NOMO-1 (cell line): ENCODE measurements around the gene KIAA2012.
A peak's percentile ranks its signal among the peaks of the same experiment; 100 is the strongest.

ENCODE experiments used
- DNase-seq, 2 experiments: peaks; one replicate each; lab custom pipeline; 2025; ENCODE audit not compliant: unreplicated experiment in 2 of 2; lab: John Stamatoyannopoulos, UW

KIAA2012 gene

DNA sequence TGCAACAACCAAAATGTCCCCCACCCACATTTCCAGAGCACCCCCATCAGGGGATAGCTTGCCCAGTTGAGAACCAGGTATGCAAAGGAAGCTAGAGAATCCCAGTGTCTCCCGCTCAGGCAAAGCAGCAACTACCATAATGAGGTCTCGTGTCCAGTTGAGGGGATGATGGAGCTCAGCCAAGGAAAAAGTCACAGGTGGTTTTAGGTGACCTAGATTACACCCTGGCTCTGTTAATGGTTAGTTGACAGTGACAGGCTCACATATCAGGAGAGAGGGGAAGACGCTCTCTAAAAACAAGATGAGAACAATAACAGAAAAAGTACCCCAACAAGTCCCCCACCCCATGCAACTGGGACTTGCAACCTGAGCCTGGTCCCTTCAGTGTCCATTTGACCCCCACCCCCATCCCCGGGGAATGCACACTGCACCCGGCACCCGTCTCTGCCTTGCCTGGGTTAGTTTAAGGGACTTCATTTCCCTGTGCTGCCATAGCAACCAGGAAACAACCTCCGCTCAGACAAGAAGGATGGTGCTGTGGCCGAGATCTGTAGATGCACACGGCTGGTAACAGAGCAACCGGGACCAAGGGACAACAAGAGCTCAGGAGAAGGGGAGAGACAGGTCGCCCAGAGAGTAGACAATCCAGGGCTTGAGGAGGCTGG, at the start of gene KIAA2012:
KIAA2012 (plus strand) TSS at position 519 of the 665 bp plus-strand sequence. CDS start 373 bp downstream, outside the sequence.
- DNase-seq, result no peak

DNA sequence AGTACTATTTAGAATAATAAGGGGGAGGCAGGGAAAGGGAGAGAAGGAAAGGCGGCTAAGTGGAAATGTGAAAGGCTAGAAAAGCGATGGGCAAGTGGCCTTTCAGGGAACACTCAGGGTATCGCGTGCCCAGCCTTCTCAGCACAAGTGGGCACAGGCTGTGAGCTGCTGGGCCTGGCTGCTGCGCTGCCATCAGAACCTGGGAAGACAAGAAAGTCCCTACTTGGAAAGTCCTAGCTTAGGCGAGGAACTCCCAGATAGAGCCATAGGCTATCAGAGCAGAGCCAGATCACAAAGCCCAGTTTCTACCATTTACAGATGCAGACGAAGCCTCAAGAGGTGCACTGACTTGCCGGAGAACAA, 49.2 kb upstream of the KIAA2012 start:
- no peak for DNase-seq

GRCh38 chr2:202024871-202025270, 48.2 kb upstream of the KIAA2012 start:
- no peak for DNase-seq

- no peak for DNase-seq
These were observed 47.2 kb upstream of the KIAA2012 start for GRCh38 chr2:202025816-202026215.

GRCh38 chr2:202026507-202026906, 46.5 kb upstream of the KIAA2012 start:
- no peak for DNase-seq

GRCh38 chr2:202030691-202031090, 42.4 kb upstream of the KIAA2012 start:
- DNase-seq, result no peak

DNA sequence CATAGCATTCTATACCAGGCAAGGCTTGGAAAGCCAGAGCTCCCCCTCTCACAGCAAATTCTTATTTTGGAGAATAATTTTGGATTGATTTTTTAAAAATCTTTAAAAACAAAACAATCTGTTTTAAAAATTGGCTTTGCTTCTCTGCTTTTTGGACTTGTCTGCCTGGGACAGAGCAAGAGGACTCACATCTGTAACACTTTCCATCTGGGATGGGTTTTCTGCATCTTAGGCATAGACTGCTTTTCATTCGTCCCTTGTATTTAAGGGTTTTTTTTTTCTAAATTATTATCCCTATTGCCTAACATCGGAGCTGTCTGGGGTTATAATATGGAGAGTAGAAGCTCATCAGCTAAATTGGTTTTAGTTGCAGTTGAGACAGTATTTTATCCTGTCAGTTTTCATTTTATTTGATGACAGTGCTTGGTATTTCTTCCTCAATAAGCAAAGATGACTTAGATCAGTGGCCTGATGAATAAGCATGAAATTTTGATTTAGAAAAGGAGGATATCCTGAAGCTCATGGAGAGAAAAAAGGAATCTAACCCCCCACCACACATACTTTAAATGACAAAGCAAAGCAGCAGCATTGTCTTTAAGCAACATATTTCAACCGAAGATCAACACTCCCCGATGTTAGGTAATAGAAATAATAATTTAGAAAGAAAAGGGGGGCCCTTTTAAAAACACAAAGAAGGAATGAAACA, 41.7 kb upstream of the KIAA2012 start:
- no peak for DNase-seq

- DNase-seq, result peak in 1 of 2 experiments; percentile 39
These were observed 40.2 kb upstream of the KIAA2012 start for GRCh38 chr2:202032846-202033316.

DNA sequence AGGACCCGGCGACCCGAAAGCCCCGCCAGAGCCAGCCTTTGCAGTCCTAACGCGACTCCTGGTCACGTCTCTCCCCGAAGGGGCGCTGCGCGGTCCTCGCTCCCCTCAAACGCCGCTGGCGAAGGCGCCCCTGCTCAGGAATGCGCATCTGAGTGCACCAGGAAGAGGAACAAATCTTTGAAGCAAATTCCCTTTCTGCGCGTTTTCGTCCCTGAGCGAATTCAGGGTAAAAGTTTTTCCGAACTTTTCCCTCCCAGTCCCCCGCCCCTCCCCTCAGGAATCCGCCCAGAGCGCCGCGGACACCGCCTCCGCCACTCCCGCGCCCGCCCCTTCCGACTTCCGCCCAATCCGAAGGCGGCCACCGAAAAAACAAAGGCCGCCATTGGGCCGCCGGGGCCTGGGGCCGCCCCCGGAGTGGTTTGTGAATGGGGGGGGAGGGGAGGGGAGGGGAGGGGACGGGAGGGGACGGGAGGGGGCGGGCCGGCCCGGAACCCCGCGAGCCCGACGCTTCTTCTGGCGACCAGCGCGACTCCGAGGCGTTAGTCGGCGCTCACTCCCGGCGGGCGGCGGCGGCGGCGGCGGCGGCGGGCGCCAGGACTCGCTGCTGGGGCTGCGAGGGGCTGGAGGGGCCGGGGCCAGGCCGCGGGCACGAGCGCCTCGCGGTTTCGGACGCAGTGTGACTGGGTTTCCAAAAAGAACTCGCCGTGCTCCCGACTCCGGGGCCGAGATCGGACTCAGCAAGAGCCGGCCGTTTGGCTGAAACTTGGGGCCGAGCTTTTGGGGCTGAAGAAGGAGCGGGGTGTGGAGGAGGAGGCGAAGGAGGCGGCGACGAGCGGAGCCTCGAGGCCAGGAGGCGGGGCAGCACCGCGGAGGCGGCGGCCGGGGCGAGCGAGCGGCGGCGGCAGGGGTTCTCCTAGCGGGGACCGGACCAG, 39.5 kb upstream of the KIAA2012 start, which contains the start of gene FZD7:
FZD7 (plus strand) TSS at position 539 of the 932 bp plus-strand sequence. CDS start 793 bp downstream, outside the sequence.
- DNase-seq, result peak; percentile 78 to 91

- DNase-seq, result no peak
These were observed 38.6 kb upstream of the KIAA2012 start for GRCh38 chr2:202034249-202035088.

GRCh38 chr2:202035089-202035940, 37.7 kb upstream of the KIAA2012 start:
- DNase-seq, result no peak

GRCh38 chr2:202035941-202036372, 37.1 kb upstream of the KIAA2012 start:
- no peak for DNase-seq

GRCh38 chr2:202036601-202037037, 36.4 kb upstream of the KIAA2012 start:
- no peak for DNase-seq

DNA sequence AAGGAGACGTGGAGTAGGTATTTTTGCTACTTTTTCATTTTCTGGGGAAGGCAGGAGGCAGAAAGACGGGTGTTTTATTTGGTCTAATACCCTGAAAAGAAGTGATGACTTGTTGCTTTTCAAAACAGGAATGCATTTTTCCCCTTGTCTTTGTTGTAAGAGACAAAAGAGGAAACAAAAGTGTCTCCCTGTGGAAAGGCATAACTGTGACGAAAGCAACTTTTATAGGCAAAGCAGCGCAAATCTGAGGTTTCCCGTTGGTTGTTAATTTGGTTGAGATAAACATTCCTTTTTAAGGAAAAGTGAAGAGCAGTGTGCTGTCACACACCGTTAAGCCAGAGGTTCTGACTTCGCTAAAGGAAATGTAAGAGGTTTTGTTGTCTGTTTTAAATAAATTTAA, 36.0 kb upstream of the KIAA2012 start:
- DNase-seq, result no peak

GRCh38 chr2:202038471-202039277, 34.4 kb upstream of the KIAA2012 start:
- no peak for DNase-seq

- DNase-seq, result no peak
These were observed 33.6 kb upstream of the KIAA2012 start for GRCh38 chr2:202039278-202040078.

GRCh38 chr2:202040079-202040844, 32.8 kb upstream of the KIAA2012 start:
- DNase-seq, result no peak
